ENCODE results near the gene HAGHL.

HAGHL gene

DNA sequence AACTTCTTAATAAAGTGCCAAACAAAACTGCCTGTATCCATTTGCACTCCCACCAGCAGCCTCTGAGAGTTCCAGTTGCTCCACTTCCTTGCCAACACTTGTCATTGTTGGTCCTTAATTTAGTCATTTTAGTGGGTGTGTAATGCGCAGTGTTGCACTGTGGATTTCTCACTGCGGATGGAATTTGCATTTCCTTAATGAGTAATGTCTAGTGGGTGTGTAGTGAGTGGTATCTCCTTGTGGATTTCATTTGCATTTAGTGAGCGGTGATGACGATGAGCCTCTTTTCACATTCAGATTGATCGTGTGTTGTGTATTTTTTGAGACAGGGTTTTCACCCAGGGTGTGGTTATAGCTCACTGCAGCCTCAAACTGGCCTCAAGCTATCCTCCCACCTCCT lies 29.5 kb downstream of the HAGHL start:
- ATAC-seq = no peak
- TF ChIP-seq ZNF565 (CRISPR knock-in tag; conservative IDR thresholded peaks at IDR 0.05; ENCODE audit: low read depth) (no peak), GLIS3 (CRISPR knock-in tag; IDR thresholded peaks at IDR 0.05) (no peak), ARNTL (CRISPR knock-in tag; IDR thresholded peaks at IDR 0.05; ENCODE audit: borderline replicate concordance, low read depth) (no peak), ZFP3 (CRISPR knock-in tag; IDR thresholded peaks at IDR 0.05) (no peak), ZFP30 (CRISPR knock-in tag; IDR thresholded peaks at IDR 0.05) (no peak), ZNF70 (CRISPR knock-in tag; IDR thresholded peaks at IDR 0.05) (no peak)
- TF ChIP-seq, protein P1, sequence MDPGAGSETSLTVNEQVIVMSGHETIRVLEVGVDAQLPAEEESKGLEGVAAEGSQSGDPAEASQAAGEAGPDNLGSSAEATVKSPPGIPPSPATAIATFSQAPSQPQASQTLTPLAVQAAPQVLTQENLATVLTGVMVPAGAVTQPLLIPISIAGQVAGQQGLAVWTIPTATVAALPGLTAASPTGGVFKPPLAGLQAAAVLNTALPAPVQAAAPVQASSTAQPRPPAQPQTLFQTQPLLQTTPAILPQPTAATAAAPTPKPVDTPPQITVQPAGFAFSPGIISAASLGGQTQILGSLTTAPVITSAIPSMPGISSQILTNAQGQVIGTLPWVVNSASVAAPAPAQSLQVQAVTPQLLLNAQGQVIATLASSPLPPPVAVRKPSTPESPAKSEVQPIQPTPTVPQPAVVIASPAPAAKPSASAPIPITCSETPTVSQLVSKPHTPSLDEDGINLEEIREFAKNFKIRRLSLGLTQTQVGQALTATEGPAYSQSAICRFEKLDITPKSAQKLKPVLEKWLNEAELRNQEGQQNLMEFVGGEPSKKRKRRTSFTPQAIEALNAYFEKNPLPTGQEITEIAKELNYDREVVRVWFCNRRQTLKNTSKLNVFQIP (CRISPR knock-in tag; IDR thresholded peaks at IDR 0.05; ENCODE audit: borderline replicate concordance, low read depth) = no peak

DNA sequence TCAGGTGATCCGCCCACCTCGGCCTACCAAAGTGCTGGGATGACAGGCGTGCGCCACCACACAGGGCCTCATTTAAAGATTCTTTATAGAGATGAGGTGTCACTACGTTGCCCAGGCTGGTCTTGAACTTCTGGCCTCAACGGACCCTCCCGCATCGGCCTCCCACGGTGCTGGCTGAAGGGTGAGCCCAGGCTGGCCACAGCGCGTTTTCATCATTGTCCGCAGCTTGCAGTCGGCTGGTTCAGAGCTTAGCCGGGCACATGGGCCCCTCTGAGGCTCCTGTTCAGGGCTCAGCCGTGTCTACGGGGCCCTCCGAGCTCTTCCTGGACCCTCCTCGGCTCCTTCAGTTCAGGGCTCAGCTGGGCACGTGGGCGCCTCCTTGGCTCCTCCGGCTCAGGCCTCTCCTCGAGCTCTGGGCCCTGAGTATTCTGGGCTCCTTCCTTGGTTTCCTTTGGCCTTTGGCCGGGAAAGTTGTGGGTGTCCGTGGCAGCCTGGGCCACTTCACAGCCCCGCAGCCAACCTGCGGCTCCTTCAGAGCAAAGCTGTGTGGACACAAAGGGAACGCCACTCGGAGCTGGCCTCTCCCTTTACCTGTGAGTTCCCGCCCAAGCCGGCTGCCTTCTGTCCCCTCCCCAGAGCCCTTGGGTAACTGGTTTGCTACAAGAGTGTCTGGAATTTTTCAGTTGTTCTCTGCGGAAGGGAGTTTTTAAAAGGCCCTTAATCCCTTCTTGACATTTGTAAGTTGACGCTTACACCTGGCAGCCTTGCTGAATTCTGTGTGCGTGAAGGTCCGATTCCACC lies 32.4 kb downstream of the HAGHL start:
- ATAC-seq = no peak
- TF ChIP-seq TCF4 (CRISPR knock-in tag; IDR thresholded peaks at IDR 0.05; ENCODE audit: borderline replicate concordance) = no peak
- TF ChIP-seq, protein P2, sequence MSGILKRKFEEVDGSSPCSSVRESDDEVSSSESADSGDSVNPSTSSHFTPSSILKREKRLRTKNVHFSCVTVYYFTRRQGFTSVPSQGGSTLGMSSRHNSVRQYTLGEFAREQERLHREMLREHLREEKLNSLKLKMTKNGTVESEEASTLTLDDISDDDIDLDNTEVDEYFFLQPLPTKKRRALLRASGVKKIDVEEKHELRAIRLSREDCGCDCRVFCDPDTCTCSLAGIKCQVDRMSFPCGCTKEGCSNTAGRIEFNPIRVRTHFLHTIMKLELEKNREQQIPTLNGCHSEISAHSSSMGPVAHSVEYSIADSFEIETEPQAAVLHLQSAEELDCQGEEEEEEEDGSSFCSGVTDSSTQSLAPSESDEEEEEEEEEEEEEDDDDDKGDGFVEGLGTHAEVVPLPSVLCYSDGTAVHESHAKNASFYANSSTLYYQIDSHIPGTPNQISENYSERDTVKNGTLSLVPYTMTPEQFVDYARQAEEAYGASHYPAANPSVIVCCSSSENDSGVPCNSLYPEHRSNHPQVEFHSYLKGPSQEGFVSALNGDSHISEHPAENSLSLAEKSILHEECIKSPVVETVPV (CRISPR knock-in tag; IDR thresholded peaks at IDR 0.05) = no peak
- TF ChIP-seq, protein P1 (CRISPR knock-in tag; IDR thresholded peaks at IDR 0.05; ENCODE audit: borderline replicate concordance, low read depth) = no peak
- no peak for TF ChIP-seq ZFP30 (CRISPR knock-in tag; IDR thresholded peaks at IDR 0.05)
- TF ChIP-seq OSR1 (CRISPR knock-in tag; IDR thresholded peaks at IDR 0.05) = no peak
- no peak for TF ChIP-seq ZNF70 (CRISPR knock-in tag; IDR thresholded peaks at IDR 0.05)

DNA sequence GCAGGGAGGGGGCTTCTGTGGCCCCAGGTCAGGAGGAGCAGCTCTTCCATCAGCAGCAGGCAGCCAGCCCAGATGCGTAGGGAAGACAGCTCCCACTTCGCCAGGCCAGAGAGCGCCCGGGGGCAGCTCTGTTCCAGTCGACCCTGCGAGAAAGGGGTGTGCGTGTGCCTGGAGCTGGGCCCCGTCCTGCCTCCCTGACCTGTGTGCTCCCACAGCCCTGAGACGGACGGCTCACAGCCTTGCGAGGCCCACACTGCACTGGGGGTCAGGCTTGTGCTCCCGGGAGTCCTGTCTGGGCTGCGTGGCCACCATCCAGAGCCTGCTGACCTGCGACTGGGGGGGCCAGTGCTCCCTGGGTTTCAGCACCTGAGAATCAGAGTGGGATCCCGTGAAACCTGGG lies 33.2 kb downstream of the HAGHL start:
- TF ChIP-seq ZNF70 (CRISPR knock-in tag; IDR thresholded peaks at IDR 0.05) = no peak
- no peak for TF ChIP-seq ZNF565 (CRISPR knock-in tag; conservative IDR thresholded peaks at IDR 0.05; ENCODE audit: low read depth)
- TF ChIP-seq, protein P3, sequence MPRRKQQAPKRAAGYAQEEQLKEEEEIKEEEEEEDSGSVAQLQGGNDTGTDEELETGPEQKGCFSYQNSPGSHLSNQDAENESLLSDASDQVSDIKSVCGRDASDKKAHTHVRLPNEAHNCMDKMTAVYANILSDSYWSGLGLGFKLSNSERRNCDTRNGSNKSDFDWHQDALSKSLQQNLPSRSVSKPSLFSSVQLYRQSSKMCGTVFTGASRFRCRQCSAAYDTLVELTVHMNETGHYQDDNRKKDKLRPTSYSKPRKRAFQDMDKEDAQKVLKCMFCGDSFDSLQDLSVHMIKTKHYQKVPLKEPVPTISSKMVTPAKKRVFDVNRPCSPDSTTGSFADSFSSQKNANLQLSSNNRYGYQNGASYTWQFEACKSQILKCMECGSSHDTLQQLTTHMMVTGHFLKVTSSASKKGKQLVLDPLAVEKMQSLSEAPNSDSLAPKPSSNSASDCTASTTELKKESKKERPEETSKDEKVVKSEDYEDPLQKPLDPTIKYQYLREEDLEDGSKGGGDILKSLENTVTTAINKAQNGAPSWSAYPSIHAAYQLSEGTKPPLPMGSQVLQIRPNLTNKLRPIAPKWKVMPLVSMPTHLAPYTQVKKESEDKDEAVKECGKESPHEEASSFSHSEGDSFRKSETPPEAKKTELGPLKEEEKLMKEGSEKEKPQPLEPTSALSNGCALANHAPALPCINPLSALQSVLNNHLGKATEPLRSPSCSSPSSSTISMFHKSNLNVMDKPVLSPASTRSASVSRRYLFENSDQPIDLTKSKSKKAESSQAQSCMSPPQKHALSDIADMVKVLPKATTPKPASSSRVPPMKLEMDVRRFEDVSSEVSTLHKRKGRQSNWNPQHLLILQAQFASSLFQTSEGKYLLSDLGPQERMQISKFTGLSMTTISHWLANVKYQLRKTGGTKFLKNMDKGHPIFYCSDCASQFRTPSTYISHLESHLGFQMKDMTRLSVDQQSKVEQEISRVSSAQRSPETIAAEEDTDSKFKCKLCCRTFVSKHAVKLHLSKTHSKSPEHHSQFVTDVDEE (CRISPR knock-in tag; IDR thresholded peaks at IDR 0.05) = no peak
- TF ChIP-seq, protein P4, sequence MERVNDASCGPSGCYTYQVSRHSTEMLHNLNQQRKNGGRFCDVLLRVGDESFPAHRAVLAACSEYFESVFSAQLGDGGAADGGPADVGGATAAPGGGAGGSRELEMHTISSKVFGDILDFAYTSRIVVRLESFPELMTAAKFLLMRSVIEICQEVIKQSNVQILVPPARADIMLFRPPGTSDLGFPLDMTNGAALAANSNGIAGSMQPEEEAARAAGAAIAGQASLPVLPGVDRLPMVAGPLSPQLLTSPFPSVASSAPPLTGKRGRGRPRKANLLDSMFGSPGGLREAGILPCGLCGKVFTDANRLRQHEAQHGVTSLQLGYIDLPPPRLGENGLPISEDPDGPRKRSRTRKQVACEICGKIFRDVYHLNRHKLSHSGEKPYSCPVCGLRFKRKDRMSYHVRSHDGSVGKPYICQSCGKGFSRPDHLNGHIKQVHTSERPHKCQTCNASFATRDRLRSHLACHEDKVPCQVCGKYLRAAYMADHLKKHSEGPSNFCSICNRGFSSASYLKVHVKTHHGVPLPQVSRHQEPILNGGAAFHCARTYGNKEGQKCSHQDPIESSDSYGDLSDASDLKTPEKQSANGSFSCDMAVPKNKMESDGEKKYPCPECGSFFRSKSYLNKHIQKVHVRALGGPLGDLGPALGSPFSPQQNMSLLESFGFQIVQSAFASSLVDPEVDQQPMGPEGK (CRISPR knock-in tag; IDR thresholded peaks at IDR 0.05; ENCODE audit: borderline replicate concordance) = no peak
- no peak for TF ChIP-seq ZFP30 (CRISPR knock-in tag; IDR thresholded peaks at IDR 0.05)
- no peak for TF ChIP-seq ISL1 (CRISPR knock-in tag; IDR thresholded peaks at IDR 0.05)
- TF ChIP-seq CSDC2 (CRISPR knock-in tag; IDR thresholded peaks at IDR 0.05) = no peak
- TF ChIP-seq, protein P5, sequence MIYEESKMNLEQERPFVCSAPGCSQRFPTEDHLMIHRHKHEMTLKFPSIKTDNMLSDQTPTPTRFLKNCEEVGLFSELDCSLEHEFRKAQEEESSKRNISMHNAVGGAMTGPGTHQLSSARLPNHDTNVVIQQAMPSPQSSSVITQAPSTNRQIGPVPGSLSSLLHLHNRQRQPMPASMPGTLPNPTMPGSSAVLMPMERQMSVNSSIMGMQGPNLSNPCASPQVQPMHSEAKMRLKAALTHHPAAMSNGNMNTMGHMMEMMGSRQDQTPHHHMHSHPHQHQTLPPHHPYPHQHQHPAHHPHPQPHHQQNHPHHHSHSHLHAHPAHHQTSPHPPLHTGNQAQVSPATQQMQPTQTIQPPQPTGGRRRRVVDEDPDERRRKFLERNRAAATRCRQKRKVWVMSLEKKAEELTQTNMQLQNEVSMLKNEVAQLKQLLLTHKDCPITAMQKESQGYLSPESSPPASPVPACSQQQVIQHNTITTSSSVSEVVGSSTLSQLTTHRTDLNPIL (CRISPR knock-in tag; IDR thresholded peaks at IDR 0.05; ENCODE audit: low read depth) = no peak
- TF ChIP-seq OSR1 (CRISPR knock-in tag; IDR thresholded peaks at IDR 0.05) = no peak
- no peak for TF ChIP-seq TCF4 (CRISPR knock-in tag; IDR thresholded peaks at IDR 0.05; ENCODE audit: borderline replicate concordance)
- no peak for TF ChIP-seq BACH2 (CRISPR knock-in tag; IDR thresholded peaks at IDR 0.05; ENCODE audit: borderline replicate concordance)
- TF ChIP-seq SNAI2 (CRISPR knock-in tag; IDR thresholded peaks at IDR 0.05) = no peak
- no peak for TF ChIP-seq PPARA (CRISPR knock-in tag; IDR thresholded peaks at IDR 0.05; ENCODE audit: borderline replicate concordance)
- TF ChIP-seq ZC3H10 (CRISPR knock-in tag; IDR thresholded peaks at IDR 0.05) = no peak
- TF ChIP-seq ESRRG (CRISPR knock-in tag; IDR thresholded peaks at IDR 0.05) = no peak
- no peak for TF ChIP-seq ARNTL (CRISPR knock-in tag; IDR thresholded peaks at IDR 0.05; ENCODE audit: borderline replicate concordance, low read depth)
- no peak for TF ChIP-seq ZFP3 (CRISPR knock-in tag; IDR thresholded peaks at IDR 0.05)
- TF ChIP-seq, protein P2 (CRISPR knock-in tag; IDR thresholded peaks at IDR 0.05) = no peak
- TF ChIP-seq, protein P1 (CRISPR knock-in tag; IDR thresholded peaks at IDR 0.05; ENCODE audit: borderline replicate concordance, low read depth) = no peak
- TF ChIP-seq GLIS3 (CRISPR knock-in tag; IDR thresholded peaks at IDR 0.05) = no peak

More for the DNA sequence above, 33.2 kb downstream of the HAGHL start:
- ATAC-seq = no peak

Measured in SK-N-SH treated with all-trans-retinoic acid at 6 μM for 48 hours (cell line).